Mucosa of rectum (tissue), 2 donors: ENCODE data around the gene BIN1.

Experiments used
- H3K27ac ChIP-seq, 2 donors: one replicate each; pipeline ENCODE4 v1.7.0; 2013; ENCODE audit warnings: inconsistent platforms in 2 of 2, low read depth in 2 of 2, low read length in 2 of 2
- H3K27me3 ChIP-seq, 2 donors: one replicate each; pipeline ENCODE4 v1.7.0; 2013; ENCODE audit warnings: low read length in 2 of 2; ENCODE audit not compliant: control insufficient read depth in 2 of 2, insufficient read depth in 2 of 2
- H3K36me3 ChIP-seq, 2 donors: one replicate each; pipeline ENCODE4 v1.7.0; 2013; ENCODE audit warnings: low read length in 2 of 2; ENCODE audit not compliant: control insufficient read depth in 2 of 2, insufficient read depth in 2 of 2
- H3K4me1 ChIP-seq, 2 donors: one replicate each; pipeline ENCODE4 v1.7.0; 2013; ENCODE audit warnings: low read length in 2 of 2, mild to moderate bottlenecking in 1 of 2; ENCODE audit not compliant: control insufficient read depth in 2 of 2, insufficient read depth in 2 of 2
- H3K4me3 ChIP-seq, 2 donors: one replicate each; pipeline ENCODE4 v1.7.0; 2013; ENCODE audit warnings: low read length in 2 of 2
- H3K9ac ChIP-seq, 2 donors: one replicate each; pipeline ENCODE4 v1.7.0; 2013; ENCODE audit warnings: low read length in 2 of 2, low read depth in 1 of 2, mild to moderate bottlenecking in 1 of 2
- H3K9me3 ChIP-seq, 2 donors: one replicate each; pipeline ENCODE4 v1.7.0; 2013; ENCODE audit warnings: low read length in 2 of 2; ENCODE audit not compliant: control insufficient read depth in 2 of 2
- donor health status: healthy.
- donor health status: Normal muscosa, but diverticular disease.

Gene BIN1

GRCh38 chr2:127054604-127054930, 52.4 kb downstream of the BIN1 start:
- Histone ChIP-seq H3K9ac (no peak overlapping the region), H3K27ac (no peak overlapping the region), H3K9me3 (no peaks in the 10 kb centered on the region), H3K36me3 (peaks cover 0 to 11% of the 10 kb centered on the region in 2 donors), H3K4me3 (no peak overlapping the region), H3K4me1 (peaks cover 3 to 9% of the 10 kb centered on the region in 2 donors), H3K27me3 (no peaks in the 10 kb centered on the region)

DNA sequence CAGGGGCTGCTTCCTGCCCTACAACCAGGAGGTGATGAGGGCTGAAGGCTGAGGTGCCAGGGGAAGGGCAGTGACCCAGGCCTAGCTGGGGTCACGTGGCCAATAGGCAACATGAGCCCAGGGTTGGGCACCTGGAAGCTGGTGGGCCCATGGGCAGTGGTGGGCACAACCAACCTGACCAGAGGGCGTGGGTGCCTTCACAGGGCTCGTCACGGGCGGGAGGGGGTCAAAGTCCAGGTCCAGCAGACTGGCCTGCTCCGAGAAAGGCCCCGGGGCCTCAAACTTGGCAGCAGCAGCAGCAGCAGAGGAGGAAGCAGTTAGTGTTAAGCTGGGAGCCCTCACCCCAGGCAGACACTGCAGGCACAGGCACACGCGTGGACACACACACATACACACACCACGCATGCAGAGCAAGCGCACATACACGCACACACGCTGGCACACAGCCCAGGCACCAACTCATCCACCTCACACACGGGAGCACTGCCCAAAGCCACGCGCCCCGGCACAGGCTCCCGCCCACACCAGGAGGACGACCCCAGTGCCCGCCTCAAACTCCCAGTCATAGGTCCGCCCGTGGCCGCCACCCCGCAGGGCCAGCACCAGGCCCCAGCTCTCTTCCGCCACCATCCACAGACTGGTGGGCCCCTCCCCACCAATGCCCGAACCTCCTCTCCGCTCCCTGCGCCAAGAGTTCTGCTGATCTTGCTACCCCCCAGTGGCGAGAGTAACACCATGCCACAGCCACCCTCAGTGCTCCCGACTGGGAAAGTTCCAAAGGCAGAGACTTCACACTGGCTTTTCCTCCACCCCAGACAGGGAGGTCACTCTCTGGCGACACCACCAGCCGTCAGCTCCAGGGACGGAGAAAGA, 53.0 kb downstream of the BIN1 start:
- no peak overlapping the region for H3K9ac ChIP-seq
- no peak overlapping the region for H3K4me3 ChIP-seq
- H3K36me3 ChIP-seq = peaks cover 0 to 8% of the 10 kb centered on the region in 2 donors
- H3K27me3 ChIP-seq = no peaks in the 10 kb centered on the region
- no peak overlapping the region for H3K27ac ChIP-seq
- H3K4me1 ChIP-seq = peaks cover 3 to 9% of the 10 kb centered on the region in 2 donors
- H3K9me3 ChIP-seq = no peaks in the 10 kb centered on the region

DNA sequence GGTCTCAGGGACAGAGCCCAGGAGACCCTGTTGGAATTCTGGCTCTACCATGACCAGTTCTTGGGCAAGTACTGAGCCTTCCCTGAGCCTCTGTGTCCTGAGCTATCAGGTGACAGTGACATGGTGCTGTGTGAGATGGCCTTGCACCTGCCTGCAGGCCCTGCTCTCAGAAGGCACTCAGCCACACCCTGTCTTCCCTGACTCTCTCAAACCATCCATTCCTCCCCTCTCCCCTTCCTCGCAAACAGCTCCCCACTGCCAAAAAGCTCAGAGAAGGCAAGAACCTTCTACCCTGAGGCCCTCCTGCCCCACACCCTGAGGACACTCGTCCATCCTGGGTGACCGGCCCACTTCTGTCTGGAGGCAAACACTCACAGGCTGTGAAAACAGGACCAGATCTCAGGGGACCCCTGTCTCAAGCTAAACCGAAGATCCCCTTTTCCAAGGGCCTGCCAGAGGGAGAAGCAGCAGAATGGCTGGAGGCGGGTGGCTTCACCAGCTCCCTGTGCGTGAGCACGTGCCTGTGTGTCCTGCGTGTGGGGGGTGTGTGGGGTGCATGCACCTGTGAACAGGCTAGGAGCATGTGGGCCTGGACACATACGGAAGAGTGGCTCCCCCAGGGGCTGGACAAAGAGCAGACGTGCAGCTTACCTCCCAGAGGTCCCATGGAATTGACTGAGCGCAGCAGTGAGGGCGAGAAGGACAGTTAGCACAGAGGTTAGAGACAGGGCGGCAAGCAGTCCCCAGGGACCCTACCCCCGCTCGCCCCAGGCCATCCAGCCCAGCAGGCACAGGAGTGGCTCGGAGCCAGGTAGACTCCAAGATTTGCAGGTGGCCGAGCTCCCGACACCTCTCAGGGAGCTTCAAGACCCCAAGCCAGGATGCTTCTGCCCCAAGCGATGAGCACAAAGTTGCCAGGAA, 53.9 kb downstream of the BIN1 start:
- Histone ChIP-seq H3K4me3 (no peak overlapping the region), H3K9ac (no peak overlapping the region), H3K4me1 (peaks cover 3 to 9% of the 10 kb centered on the region in 2 donors), H3K36me3 (peaks cover 0 to 14% of the 10 kb centered on the region in 2 donors), H3K9me3 (no peaks in the 10 kb centered on the region), H3K27me3 (no peaks in the 10 kb centered on the region), H3K27ac (no peak overlapping the region)

DNA sequence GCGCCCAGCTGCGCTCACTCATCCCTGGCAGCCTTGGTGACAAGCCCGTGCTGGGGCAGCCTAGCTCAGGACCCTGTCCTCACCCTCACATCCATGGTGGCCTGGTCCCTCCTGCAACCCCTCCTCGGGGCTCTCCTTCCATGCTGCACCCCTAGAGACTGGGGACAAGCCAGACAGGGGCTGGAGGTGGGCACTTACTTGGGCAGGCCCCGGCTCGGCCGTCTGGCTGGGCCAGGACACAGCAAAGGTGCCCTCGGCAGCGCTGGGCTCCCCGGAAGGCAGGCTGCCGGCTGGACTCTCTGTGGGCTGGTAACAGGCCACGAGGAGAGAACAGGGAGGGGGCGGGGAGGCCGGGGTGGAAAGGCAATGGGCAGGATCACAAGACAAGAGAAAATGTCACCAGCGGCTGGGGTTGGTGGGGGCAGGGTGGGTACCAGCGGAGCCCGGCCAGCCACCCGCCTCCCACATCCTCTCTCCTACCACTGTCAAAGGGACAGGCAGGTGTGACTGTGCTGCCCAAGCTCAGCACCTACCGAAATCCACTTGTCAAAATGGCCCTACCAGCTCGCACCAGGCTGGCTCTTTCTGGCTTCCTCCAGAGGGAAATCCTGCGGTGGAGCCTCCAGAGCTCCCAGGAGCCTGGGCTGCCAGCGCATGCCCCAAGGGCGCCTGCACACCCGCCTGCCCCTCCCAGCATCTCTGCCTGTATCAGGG, 54.7 kb downstream of the BIN1 start:
- H3K36me3 ChIP-seq = peaks cover 0 to 13% of the 10 kb centered on the region in 2 donors
- no peaks in the 10 kb centered on the region for H3K27me3 ChIP-seq
- H3K9ac ChIP-seq = no peak overlapping the region
- peaks cover 3 to 9% of the 10 kb centered on the region in 2 donors for H3K4me1 ChIP-seq
- H3K27ac ChIP-seq = no peak overlapping the region
- no peak overlapping the region for H3K4me3 ChIP-seq
- H3K9me3 ChIP-seq = no peaks in the 10 kb centered on the region

DNA sequence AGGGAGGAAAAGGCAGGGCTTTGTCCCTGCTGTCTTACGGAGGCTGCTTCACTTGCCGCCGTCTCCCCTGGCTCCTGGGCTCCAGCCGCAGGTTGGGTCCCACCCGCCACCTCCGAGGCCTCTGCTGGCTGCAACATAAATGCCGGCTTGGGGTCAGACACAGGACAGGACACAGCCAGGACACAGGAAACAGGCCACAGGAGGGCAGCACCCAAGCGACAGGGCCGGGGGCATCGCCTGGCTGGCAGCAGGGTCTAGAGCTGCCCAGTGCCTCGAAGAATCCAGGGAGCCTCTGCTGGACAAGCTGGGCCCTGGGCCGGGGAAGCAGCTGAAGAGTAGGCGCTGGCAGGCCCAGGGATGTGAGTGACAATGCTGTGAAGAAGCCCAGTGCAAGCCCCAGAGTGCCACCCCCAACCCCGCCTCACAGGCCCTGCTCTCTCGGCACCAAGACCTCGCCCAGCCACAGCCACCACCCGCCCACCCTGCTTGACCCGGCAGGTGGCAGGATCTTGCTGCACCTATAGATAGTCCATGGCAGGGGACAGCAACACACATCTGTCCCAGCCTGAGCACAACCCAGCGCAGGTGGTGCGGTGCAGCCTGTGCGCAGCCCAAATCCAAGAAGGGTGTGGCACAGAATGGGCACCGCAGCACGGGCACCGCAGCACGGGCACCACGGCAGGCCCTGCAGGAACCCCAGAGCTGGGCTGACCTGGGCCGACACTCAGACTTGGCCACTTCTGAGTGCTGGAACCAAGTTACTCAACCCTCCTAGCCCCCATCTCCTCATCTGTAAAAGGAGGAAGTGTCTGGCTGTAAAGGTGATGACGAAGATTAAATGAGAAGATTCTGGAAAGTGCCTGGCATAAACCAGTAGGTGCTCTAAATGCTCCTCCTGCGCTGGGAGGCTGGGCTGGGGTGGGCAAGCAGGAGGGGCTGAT, 55.6 kb downstream of the BIN1 start:
- no peak overlapping the region for H3K4me3 ChIP-seq
- H3K9ac ChIP-seq = no peak overlapping the region
- no peaks in the 10 kb centered on the region for H3K9me3 ChIP-seq
- peaks cover 0 to 11% of the 10 kb centered on the region in 2 donors for H3K36me3 ChIP-seq
- no peak overlapping the region for H3K27ac ChIP-seq
- H3K27me3 ChIP-seq = no peaks in the 10 kb centered on the region
- peaks cover 3 to 9% of the 10 kb centered on the region in 2 donors for H3K4me1 ChIP-seq

- H3K36me3 ChIP-seq = peaks cover 0 to 10% of the 10 kb centered on the region in 2 donors
- H3K4me3 ChIP-seq = no peak overlapping the region
- H3K9me3 ChIP-seq = no peaks in the 10 kb centered on the region
- H3K4me1 ChIP-seq = peaks cover 3 to 9% of the 10 kb centered on the region in 2 donors
- H3K9ac ChIP-seq = no peak overlapping the region
- H3K27ac ChIP-seq = no peak overlapping the region
- H3K27me3 ChIP-seq = no peaks in the 10 kb centered on the region
Observed at GRCh38 chr2:127050803-127051115, 56.2 kb downstream of the BIN1 start.

DNA sequence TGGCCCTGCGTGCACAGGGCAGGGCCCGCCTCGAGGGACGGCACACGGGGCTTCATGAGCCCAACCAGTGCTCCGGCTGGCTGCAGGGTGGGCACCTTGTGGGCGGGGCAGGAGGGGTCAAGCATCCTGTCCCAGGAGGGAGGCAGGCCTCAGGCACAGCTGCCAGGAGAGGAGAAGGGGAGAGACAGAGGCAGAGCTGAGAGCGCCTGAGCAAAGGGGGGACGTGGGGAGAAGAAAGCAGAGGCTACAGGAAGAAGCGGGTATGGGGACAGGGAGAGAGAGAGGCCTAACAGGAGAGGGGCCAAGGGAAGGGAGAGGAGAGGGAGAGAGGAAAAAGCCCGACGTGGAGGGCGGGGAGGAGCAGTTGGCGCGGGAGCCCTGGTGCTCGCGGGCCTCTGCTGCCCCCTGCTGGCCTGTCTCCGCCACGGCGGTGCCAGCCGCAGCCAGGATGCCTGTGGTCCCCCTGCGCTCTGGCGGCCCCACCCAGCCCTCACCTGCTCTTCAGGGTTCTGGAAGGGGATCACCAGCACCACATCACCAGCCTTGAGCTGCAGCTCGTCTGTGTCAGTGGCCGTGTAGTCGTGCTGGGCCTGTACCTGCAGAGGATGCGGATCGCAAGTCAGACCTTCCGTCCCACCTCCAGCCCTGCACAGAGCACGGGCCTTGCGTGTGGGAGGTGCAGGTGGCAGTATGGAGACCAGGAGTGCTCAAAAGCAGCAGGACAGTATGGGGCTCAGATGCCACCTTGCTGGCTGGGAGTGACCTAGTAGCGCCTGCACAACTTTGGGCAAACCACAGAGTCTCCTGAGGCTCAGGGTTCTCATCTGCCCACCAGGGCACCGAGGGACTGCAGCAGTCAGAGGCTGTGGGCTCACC, 56.8 kb downstream of the BIN1 start:
- H3K4me1 ChIP-seq = peaks cover 3 to 9% of the 10 kb centered on the region in 2 donors
- no peak overlapping the region for H3K9ac ChIP-seq
- peaks cover 0 to 10% of the 10 kb centered on the region in 2 donors for H3K36me3 ChIP-seq
- no peak overlapping the region for H3K4me3 ChIP-seq
- no peaks in the 10 kb centered on the region for H3K9me3 ChIP-seq
- H3K27me3 ChIP-seq = no peaks in the 10 kb centered on the region
- H3K27ac ChIP-seq = no peak overlapping the region

GRCh38 chr2:127048969-127049897, 57.7 kb downstream of the BIN1 start:
- Histone ChIP-seq H3K4me1 (peaks cover 3 to 7% of the 10 kb centered on the region in 2 donors), H3K27me3 (no peaks in the 10 kb centered on the region), H3K9ac (no peak overlapping the region), H3K9me3 (no peaks in the 10 kb centered on the region), H3K36me3 (peaks cover 0 to 10% of the 10 kb centered on the region in 2 donors), H3K27ac (no peak overlapping the region), H3K4me3 (no peak overlapping the region)
